ENCODE data around the gene HUS1.

- TF ChIP-seq, protein P1, sequence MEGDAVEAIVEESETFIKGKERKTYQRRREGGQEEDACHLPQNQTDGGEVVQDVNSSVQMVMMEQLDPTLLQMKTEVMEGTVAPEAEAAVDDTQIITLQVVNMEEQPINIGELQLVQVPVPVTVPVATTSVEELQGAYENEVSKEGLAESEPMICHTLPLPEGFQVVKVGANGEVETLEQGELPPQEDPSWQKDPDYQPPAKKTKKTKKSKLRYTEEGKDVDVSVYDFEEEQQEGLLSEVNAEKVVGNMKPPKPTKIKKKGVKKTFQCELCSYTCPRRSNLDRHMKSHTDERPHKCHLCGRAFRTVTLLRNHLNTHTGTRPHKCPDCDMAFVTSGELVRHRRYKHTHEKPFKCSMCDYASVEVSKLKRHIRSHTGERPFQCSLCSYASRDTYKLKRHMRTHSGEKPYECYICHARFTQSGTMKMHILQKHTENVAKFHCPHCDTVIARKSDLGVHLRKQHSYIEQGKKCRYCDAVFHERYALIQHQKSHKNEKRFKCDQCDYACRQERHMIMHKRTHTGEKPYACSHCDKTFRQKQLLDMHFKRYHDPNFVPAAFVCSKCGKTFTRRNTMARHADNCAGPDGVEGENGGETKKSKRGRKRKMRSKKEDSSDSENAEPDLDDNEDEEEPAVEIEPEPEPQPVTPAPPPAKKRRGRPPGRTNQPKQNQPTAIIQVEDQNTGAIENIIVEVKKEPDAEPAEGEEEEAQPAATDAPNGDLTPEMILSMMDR (IDR thresholded peaks at IDR 0.05) = no peak
- TF ChIP-seq POLR2A (IDR thresholded peaks at IDR 0.05) = no peak
Measured at GRCh38 chr7:47965456-47965855, 14.0 kb downstream of the HUS1 start.

Measured in body of pancreas (tissue), 4 donors.